Mucosa of gallbladder (tissue), 1 donor: Measurements from ENCODE around the gene LYPD3. TPM values are rescaled to one million over a fixed set of nuclear protein-coding genes. Genes with fewer than 3 reads are reported as not detected.
A peak's percentile ranks its signal among the peaks of the same experiment; 100 is the strongest.

ENCODE experiments used
- DNase-seq: peaks from one replicate; pipeline ENCODE4 v3.0.0-alpha.2; 2020; ENCODE audit warnings: low spot score
- total RNA-seq: library from RNA; stranded (reverse); gene quantifications from one replicate; pipeline ENCODE4 v1.2.1, GENCODE V29; 2021
- donor health status: DM: no; HTN: no; CAD: no.

LYPD3 gene
- total RNA-seq, 1 donor from 2014 or later = 1.6 TPM

DNA sequence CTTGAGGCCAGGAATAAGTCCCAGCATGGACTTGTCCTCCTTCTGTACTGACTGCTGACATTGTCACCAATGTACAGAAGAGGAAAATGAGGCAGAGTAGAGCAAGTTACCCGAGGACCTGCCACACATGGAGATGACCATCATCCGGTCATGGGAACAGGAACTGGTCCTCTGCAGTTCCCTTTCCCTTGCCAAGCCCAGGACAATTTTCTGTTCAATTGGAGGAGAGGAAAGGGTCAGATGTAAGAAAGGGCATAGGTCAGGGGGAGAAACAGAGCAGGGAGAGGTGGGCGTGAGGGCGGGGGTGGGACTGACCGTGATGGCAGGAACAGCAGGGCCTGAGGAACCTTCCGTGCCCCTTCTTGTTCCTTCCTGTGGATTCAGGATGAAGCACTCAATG lies 20.5 kb upstream of the LYPD3 start:
- no peak for DNase-seq

DNA sequence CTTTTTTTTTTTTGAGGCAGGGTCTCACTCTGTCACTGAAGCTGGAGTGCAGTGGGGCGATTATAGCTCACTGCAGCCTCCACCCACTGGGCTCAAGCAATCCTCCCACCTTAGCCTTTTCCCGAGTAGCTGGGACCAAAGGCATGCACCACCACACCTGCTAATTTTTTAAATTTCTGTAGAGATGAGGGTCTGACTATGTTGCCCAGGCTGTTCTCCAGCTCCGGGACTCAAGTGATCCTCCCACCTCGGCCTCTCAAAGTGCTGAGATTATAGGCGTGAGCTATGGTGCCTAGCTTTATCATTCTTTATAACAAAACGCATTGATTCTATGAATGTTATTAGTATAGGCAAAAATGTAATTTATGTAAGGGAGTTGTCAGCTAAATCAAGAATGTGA lies 17.9 kb upstream of the LYPD3 start:
- DNase-seq = no peak

DNA sequence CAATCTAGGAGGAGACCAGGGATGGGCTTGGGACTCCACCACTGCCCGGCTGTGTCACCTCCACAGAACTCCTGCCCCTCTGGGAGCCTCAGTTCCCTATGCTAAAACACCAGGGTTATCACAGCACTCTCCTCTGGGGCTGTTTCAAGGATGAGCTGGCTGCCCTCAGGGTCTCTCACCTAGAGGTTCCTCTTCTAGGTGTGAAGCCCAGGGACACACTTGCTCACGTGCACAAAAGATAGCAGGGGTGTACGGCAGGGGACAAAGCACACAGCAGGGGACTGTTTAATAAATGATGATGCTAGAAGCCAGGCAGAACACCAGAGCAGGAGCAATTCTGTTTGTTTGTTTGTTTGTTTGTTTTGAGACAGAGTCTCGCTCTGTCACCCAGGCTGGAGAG lies 16.8 kb upstream of the LYPD3 start:
- DNase-seq = no peak

DNA sequence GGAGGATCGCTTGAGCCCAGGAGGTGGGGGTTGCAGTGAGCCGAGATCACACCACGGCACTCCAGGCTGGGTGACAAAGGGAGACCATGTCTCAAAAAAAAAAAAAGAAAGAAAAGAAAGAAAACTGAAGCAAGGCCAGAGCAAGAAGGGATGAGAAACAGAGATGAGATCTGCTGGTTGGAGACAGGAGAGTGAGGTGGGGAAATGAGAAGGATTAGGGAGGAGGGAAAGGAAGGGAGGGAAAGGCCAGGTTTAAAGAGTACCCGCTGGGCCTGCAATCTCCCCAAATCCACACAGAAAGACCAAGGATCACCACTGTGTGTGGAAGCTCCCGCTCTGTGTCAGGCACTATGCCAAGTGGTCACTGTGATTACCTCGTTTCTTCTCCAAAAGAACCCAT lies 16.3 kb upstream of the LYPD3 start:
- DNase-seq = no peak

DNA sequence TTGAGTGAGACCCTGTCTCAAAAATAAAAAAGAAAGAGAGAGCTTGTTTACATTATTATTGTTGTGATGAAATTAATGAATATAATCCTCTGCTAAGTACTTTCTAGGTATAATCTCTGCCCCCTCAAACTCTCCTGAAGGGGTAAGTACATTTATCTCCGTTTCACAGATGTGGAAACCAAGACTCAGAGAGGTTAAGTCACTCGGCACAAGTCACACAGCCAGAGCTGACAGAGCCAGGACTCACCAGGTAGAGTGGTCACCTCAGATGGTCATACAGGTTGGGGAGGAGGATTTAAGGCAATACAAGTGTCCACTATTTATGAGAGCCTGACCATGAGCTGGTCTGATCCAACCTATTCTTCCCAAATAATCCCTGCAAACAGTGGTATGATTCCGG lies 15.2 kb upstream of the LYPD3 start:
- DNase-seq = no peak

DNA sequence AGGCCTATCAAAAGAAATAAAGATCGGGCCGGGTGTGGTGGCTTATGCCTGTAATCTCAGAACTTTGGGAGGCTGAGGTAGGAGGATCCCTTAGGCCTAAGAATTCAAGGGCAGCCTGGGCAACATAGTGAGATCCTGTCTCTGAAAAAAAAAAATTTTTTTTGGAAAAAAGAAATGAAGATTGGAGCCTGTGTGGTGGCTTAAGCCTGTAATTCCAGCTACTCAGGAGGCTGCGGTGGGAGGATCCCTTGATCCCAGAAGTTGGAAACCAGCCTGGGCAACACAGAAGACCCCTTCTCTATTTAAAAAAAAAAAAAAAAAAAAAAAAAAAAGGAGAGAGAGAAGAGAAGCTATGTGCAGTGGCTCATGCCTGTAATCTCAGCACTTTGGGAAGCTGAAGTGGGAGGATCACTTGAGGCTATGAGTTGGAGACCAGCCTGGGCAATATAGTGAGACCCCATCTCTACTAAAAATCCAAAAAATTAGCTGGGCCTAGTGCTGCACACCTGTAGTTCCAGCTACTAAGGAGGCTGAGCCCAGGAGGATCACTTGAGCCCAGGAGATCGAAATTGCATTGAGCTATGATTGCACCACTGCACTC lies 14.7 kb upstream of the LYPD3 start:
- DNase-seq = no peak

DNA sequence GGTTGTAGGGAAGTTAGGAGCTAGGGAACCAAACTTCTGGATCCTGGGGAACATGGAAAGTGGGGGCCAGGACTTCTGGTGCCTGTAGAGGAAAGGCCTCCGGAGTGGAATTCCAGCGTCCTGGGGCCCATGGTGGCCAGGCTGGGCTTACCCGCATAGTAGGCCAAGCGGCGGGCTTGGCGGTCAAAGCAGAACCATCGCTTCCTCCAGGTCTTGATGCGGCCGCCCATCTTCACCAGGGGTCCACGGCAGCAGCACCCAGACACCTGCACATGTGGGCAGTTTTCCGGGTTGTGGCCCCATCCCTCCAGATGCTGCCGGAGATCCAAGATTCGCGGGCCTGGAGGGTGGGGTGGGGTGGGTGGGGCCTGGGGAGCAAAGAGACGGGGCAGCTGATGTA lies 13.8 kb upstream of the LYPD3 start:
- DNase-seq = no peak

DNA sequence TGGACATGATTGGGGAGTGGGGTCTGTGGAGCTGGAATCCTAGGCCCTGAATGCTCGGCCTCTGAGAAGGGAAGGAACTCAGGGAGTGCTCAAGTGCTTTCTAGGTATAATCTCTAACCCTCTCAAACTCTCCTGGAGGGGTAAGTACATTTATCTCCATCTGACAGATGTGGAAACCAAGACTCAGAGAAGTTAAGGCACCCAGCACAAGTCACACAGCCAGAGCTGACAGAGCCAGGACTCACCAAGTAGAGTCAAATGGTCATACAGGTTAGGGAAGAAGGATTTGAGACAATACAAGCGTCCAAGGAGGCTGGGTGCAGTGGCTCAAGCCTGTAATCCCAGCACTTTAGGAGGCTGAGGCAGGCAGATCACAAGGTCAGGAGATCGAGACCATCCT lies 12.9 kb upstream of the LYPD3 start:
- no peak for DNase-seq

DNA sequence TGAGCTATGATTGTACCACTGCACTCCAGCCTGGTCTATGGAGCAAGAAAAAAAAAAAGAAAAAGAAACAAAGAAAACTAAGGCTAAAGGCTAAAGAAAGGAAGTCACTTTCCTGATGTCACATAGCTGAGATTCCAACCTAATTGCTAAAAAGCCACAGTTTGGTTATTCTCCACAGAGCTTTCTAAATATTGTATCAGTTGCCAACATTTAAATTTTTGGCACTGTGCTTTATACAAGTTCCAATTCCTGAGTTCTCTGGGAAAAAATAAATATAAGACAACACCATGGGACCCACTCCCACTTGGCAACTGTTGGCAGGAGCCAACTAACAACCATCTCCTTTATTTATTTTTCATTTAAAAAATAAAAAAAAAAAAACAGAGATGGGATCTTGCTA lies 11.2 kb upstream of the LYPD3 start:
- DNase-seq = no peak

DNA sequence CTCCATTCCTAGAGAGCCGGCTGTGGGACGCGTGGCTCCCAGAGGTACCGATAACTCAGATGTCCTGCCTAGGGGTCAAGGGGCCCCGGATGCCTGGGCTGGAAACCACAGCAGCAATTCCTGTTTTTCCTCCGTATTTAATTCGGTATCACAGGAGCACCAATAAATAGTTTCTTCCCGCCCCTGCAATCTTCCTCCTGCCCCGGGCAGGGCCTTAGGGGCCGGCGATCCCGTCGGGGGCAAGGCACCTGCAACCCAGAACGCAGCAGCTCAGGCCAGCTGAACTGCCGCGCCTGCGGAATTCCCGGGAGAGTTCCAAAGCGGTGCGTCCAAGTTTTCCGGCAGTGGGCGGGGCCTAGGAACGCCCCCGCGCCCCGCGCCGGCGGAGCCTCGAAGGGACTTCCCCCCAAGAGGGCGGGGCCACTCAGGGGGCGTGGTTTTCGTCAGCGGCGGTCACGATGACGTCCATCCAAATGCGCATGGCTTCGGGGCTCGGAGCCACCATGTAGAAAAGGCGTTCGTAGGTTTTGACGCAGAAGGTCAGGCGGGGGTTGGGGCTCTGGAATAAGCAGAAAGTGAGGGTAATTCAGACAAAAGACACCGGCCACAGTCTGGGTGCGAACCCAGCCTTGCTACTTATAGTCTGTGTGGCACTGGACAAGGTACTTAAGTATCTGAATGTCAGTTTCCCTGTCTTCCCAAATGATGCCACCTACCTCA lies 9.7 kb upstream of the LYPD3 start:
- peak; percentile 96 for DNase-seq

DNA sequence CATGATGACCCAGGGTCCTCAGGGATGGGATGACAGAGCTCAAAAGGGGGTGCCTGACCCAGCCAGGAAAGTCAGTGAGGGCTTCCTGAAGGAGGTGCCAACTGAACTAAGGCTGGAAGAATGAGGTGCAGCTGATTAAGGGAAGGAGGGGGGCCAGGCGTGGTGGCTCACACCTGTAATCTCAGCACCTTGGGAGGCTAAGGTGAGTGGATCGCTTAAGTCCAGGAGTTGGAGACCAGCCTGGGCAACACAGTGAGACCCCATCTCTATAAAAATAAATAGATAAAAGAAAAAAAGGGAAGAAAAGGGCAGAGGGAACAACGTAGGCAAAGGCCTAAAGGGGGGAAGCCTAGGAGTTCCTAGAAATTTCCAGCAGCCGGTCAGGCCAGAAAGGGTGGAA lies 9.1 kb upstream of the LYPD3 start:
- no peak for DNase-seq

DNA sequence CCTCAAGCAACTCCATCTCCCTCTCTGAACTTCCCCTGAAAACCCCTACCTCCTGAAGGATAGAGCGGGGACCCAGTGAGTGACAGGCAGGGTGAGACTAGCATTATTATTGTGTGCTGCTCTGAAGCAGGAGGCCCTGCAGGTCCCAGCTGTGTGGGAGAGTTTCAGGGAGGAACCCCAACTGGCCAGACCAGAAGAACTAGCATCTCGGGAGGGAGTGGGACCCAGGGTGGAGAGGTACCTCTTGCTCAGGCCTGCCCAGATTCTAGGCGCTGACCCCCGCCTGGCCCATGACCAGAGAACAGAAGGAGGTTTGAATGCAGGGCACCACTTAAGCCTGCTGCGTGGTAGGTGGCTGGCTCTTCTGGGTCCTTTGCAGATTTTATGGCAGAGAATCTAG lies 5.7 kb upstream of the LYPD3 start:
- no peak for DNase-seq

DNA sequence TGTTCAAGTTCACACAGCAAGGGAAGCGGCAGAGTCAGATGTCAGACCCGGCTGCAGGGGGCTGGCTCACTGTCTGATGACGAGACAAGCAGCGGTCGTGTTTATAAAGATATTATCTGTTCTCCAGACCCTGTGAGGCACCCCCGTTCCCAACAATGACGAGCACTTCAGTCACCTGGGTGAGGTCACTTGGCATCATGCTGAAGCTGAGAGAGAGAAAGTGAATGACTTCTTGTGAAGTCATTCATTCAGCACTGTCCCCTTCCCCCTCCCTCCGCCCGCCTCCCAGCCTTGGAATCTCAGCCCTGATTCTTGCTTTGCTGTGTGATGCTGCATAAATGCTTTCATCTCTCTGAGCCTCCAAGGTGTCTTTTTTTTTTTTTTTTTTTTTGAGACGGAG lies 4.9 kb upstream of the LYPD3 start:
- DNase-seq = no peak

DNA sequence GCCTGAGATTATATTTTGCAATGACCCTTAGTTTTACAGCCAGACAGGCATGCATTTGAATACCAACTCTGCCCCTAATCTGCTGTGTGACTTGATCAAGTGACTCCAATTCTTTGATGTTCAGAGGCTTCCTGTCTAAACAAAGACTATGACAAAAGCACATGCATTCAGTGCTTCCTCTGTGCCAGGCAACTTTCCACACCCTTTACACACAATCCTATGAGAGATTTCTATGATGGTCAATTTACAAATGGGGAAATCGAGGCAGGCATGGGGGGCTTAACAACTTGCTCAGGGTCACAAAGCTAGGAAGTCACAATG lies 3.7 kb upstream of the LYPD3 start:
- DNase-seq = no peak

DNA sequence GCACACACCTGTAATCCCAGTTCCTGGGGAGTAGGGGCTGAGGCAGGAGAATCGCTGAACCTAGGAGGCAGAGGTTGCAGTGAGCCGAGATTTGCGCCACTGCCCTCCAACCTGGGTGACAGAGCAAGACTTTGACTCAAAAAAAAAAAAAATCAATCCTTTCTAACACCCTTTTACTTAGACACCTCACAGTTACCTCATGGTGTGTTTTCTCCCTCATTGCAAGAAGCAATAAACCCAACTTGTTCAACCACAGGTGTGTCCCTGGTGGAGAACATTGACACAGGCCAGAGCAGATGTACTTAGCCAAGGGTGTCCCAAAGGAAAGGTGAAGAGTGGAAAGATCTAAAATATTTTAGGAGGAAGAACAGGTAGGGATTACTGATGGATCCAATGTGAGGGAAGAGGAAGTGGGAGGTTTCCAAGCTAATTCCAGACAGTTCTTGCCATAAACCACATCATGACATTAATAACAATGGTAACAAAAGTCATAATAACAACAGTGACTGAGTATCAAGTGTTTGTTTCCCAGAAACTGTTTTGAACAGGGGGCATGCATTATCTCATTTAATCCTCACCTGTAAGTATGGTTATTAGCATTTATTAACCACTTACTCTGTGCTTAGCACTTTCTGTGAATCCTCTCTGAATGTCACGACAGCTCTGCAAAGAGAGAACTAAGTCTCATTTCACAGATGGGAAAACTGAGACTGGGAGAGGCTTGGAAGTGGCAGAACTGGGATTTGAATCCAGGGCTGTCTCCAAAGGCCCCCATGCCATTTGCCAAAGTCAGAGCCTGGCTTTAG lies 3.1 kb upstream of the LYPD3 start:
- no peak for DNase-seq

DNA sequence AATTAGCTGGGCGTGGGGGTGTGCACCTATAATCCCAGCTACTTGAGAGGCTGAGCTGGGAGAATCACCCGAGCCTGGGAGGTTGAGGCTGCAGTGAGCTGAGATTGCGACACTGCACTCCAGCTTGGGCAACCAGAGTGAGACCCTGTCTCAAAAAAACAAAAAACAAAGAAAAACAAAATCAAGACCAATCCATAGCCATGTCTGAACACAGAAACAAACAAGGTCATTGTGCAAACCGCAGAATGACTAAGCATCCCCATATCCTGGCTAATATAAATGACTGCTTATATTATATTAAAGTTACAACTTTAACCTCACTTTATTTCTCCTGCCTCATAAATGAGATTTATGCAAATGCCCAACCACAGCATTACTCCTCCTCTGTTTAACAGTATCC lies 2.3 kb upstream of the LYPD3 start:
- DNase-seq = no peak

DNA sequence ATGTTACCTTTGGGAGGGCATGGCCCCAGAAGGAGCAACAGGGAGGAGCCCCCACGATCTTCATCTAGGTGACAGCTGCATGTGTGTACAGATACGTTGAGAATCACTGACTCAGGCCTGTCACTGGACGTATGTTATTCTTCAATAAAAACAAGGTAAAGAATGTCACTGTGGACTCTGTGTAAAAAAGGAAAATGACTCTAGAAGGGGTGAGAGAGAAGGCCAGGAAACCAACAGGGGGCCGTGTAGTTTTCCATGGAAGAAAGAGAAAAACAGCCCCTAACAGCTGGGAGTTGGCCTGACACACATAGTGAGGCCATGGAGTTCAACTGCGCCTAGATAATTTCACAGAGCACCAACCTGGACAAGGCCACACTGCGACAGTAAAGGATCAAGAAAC lies 1.9 kb upstream of the LYPD3 start:
- no peak for DNase-seq

DNA sequence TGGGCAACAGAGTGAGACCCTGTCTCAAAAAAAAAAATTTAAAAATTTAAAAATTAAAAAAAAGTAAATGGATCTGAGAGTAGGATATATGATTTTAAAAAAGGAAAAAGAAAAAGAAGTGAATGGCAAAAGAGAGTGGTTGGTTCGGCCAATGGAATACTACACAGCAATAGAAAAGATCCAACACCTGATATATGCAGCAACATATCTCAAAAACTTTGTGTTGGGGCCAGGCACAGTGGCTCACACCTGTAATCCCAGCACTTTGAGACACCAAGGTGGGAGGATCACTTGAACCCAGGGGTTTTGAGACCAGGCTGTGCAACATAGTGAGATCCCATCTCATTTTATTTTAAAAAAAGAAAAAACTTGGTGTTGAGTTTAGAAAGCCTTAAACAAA lies 1.4 kb upstream of the LYPD3 start:
- no peak for DNase-seq

DNA sequence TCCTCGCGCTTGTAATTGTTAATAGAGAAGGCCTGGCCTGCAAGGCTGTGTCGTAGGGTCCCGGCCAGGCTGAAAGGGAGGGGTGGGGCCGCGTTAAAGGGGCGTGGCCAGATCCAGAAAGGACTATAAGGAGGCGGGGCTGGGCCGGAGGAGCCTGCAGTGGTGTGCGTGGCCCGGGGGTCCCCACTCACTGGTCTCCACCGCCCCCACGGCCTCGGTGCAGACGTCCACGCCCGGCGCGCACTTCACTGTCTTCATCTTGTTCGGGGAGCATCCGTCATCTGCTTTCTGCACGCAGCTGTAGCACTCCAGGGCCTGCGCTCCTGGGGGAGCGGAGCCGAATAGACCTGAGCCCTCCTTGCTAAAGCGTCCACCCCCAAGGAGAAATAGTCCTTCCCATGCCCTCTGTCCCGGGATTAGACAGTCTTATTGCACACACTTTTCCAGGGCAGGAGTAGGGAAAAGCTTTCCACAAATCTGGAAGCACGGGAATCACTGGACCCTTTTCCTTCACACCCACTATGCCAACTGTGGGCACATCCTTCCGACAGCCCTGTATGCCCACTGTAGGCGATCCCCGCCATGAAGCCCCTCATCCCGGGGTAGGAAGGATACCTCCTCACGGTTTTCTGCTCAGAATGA lies 1.2 kb downstream of the LYPD3 start:
- peak; percentile 78 for DNase-seq

DNA sequence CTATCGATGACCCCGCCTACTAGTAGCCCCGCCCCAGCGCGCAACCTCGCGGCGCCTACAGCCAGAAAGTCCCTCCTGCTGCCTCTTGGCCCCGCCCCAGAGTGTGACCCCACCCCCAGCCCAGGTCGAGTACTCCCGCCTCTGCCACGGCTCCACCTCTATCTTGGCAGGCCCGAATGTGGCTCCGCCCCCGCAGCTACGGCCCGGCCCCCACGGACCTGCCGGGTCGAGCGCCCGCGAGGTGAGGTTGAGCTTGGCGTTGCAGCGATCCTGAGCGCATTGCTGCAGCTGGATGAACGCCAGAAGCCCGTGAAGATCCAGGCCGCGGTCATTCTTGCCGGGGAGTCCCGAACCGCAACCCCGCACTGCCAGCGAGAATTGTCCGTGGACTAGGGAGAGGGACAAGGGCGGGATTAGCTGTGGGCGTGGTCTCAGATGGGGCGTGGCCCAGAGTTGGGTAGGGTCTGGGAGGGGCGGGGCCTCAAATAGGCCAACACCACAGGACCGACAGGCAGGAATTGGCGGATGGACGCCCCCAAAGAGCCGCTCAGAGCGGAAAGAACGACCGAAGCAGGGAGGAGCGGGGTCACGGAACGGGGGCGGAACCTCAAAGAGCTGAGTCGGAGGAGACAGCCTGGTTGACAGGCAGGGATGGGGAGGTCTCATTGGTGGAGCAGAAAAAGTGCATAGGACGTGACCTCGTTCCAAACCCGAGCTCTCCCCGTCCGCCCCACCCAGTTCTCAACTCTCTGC lies 1.9 kb downstream of the LYPD3 start:
- peak; percentile 98 for DNase-seq

DNA sequence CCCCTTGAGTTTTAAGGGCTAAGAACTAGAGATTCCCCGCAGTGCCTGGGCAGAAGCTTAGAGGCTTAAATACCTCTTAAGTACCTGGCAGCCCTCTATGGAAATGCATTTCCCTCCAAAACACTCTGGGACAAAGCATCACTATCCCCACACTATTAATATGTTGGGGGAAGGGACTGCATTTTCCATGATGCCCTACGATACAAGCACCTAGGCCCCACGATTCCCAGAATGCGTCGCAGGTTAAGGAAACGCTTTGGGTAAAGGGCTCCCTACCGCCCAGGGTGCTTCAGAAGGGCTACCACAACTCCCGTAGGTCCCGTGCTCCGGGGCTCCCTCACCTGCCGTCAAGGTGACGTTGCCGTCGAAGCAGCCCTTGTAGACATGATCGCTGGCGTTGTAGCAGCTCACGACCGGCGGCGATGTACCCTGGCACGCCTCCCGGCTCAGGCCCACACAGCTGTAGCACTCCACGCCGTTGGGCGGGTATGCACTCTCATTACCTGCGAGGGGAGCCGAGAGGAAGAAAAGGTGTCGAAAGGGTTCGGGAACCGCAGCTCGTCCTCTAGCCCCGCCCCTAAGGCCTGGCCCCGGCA lies 2.5 kb downstream of the LYPD3 start:
- DNase-seq = no peak

DNA sequence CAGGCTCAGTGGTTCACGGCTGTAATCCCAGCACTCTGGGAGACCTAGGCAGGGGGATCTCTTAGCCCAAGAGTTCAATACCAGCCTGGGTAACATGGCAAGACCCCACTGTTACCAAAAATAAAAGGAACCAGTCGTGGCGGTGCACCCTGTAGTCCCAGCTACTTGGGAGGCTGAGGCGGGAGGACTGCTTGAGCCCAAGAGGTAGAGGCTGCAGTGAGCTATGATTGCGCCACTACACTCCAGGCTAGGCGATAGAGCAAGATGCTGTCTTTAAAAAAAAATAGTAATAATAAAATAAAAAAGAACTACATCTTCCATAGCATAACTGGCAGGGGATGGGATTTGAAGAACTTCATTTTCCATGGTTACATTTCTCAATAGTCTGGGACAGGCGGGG lies 3.0 kb downstream of the LYPD3 start:
- no peak for DNase-seq
